HG03460 (cell line): ENCODE data around the gene ROBO1.
"Not testable (repeated sequence)": the region's sequence is repeated elsewhere in the genome, so short reads cannot be mapped to it uniquely, and the experiment has no call there.

Experiments used
- ATAC-seq: cut with Tn5 transposase; IDR thresholded peaks from one replicate; pipeline ENCODE4 v1.9.1; 2021; ENCODE audit not compliant: unreplicated experiment

ROBO1 gene

GRCh38 chr3:78762121-78762520 is 1005.7 kb downstream of the ROBO1 start:
- ATAC-seq = no peak

- ATAC-seq = no peak
Measured at GRCh38 chr3:78761126-78761525, 1006.7 kb downstream of the ROBO1 start.

DNA sequence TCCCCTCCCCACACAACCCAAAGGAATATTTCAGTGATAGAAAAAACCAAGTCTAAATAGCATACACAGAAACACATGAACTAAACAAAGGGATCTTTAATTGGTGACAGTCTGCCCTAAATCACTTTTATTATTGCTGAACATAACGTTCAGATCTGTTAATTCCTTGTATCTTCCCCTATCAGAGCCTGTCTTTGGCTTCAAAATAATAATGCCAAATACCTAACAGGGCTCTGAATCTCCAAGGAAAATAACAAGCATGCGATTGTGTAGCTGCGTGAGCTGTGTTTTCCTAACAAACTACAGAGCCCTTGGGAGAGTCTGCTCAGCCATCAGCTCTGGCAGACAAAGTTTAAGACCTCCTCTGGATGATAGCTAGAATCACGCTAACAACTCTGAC is 1010.1 kb downstream of the ROBO1 start:
- ATAC-seq = no peak

DNA sequence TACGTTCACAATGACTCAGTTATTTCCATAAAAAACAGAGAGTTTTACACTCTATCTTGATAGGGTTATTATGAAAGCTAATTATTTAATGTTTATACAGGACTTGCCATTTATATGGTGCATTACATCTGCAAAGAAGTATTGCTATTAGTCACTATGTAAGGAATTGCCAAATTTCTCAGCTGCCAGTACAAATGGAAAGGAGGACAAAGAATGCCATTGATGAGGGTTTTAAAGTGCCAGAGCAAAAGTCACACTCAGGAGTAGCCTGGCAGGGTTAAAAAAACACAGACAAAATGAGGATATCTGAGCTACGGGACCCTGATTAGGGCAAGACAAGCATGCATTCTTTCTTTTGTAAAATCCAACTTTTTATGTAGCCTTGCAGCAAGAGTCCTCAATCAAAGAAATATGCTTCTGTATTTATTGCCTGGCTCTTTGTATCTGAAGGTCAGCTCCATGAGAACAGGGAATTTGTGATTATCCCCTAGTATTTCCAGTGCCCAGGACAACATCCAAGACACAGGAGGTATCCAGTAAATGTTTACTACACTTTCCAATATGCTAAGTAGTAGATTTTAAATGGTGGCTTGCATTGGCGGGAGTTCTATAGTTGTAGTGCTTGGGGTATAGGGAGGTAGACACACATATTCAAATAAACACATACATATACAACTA is 1013.6 kb downstream of the ROBO1 start:
- no peak for ATAC-seq

GRCh38 chr3:78751266-78751665 is 1016.5 kb downstream of the ROBO1 start:
- ATAC-seq = no peak

DNA sequence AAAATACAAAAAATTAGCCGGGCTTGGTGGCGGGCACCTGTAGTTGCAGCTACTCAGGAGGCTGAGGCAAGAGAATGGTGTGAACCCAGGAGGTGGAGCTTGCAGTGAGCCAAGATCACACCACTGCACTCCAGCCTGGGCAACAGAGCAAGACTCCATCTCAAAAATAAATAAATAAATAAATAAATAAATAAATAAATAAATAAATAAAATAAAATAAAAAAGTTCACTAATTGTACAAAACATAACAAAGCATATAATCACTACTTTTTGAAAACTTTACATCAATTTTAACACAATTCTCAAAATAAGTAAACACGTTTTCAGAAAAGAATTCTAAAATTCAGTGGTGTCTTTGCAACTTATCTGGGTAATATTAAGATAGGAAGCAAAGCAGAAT is 1017.5 kb downstream of the ROBO1 start:
- ATAC-seq = not testable (repeated sequence)

GRCh38 chr3:78749056-78749455 is 1018.7 kb downstream of the ROBO1 start:
- ATAC-seq = no peak

DNA sequence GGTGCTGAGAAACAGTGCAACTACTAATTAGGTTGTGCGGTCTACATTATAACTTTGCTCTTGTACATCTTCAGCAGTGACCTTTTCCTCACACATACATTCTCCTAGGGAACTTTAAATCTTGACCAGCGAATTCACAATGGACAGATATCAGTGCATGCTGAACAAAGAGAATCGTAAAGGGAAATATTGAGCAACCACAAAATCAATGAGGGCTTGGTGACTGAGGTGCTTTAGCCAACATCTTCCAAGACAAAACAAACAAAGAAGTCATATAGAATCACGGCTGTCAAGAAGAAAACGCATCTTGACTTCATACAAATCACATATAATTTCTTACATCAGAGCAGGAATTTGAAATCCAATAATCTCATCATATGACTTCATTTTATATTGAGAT is 1022.0 kb downstream of the ROBO1 start:
- no peak for ATAC-seq

DNA sequence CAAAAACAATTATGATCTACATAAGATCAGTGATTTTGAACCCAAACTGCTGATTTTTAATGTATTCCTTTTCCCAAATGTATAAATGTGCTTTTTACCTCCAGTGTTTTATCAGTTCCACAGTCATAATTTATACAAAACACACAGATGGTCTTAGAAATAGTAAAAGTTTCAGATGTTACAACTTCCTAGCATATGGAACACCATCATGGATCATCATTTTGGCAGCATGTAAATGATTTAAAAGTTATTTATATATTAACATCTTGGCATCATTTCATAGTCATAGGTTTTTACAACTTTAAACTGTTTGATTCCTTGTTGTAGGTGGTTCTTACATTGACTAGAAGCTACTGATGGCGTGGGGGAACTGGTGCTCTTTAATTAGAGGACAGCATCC is 1025.3 kb downstream of the ROBO1 start:
- ATAC-seq = no peak

DNA sequence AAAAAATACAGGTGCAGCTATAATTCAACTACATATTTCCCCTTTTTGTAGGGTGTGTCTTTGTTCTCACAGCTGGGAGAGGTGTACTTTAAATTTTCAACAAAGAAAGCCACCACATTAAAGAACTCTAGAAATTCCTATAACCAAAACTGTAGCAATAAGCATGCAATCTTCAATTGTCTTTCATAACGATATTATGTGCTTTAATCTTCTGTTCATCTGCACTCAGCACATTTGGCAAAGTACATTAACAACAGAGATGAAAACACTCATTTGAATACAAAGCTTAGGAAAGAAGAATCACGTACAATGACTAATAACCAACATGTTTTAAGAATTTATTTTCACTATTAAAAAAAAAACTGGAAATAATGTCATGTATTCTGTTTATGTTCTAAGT is 1025.8 kb downstream of the ROBO1 start:
- ATAC-seq = no peak

DNA sequence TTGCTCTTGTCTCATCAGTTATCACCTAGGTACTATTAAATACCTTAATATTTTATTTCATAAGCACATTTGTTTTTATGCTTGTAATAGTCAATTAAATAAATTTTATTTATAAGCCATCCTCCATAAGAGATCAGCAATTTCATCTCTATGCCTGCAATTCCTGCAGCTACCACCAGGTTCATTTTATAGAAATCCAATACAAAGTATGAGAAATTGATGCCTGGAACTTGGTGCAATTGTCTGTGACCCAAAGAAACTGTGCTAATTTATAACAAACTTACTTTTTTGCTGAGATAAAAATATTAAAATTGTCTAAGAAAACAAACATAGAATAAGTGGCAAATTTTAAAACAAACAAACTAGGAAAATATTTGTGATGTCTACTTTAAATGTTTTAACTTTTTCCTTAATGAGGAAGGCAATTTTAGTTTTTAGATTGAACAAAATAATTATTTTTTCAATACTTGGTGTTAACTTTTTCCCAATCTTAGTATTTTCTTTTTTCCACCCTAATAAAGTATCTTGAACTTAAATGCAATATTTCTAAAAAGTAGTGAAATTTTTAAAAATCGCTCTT is 1026.6 kb downstream of the ROBO1 start:
- ATAC-seq = no peak

DNA sequence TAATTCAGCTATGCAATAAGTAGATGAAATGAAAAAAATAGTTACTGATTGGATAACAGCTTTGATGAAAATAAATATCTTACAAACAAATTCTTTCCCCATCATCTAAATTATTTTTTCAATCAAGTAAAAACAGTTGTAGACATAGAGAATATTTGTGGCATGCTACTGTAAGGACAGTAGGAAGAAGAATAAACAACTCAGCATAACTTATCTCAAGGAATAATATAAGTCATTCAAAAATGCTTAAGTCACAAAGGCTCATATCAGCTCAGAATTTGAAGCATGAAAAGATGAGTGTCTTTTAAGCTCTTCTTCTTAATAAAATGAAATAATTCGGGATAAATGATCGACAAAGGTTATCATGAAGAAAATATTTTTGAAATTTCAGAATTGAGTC is 1029.0 kb downstream of the ROBO1 start:
- no peak for ATAC-seq

DNA sequence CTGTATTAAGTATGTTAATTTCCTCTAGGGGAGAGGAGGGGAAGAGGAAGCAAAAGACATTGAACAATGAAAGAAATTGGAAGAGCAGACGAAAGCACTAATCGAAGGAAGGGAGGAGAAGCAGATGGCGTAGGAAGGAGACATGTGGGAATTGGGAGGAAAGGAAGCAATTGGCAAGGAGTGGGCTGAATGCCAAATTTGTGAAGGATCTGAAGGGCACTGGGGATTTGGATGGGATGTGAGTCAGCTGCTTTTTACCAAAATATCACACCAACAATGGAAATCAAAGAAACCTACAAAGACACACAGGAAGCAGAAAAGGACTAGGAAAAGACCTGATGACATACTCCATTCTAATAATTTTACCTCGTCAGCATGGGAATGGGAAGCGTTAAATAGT is 1029.8 kb downstream of the ROBO1 start:
- ATAC-seq = no peak

- ATAC-seq = no peak
Measured at GRCh38 chr3:78736863-78737262, 1030.9 kb downstream of the ROBO1 start.

- ATAC-seq = no peak
Measured at GRCh38 chr3:78734048-78734637, 1033.7 kb downstream of the ROBO1 start.

- no peak for ATAC-seq
Measured at GRCh38 chr3:78732893-78733292, 1034.9 kb downstream of the ROBO1 start.

DNA sequence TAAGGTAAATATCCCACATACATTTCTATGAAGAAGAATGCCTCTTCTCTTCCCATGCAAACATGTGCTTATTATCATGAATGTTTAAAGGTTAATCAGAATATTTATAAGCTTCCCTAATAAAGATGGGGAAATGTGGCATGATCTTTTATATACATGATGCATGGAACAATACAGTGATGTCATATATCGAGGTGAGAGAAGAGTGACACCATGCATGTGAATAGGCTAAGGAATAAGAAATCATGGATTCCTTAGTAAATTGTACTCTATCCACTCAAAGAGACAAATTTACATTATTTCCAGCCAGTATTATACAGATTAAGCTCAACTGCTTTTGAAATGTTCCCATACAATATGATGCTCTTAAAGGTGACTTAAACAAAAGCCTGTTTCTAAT is 1035.3 kb downstream of the ROBO1 start:
- ATAC-seq = no peak

DNA sequence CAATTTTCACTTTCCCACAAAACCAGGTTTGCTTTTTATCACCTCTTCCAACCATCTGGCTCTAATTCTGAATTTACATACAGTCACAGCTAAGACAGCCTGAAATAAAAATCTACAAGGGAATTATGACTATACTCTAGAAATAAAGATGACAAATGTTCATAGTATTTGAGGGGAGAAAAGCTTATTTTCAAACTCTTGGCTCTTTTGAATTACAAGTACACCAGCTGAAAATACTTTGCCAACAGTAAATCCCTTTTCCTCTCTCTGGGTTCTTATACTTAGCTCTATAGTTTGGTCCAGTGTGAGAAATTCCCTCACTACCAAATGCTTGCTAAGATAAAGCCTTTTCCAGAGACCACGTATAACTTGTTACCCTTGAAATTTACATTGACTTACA is 1037.9 kb downstream of the ROBO1 start:
- no peak for ATAC-seq

- ATAC-seq = no peak
Measured at GRCh38 chr3:78728406-78729145, 1039.2 kb downstream of the ROBO1 start.

- ATAC-seq = no peak
Measured at GRCh38 chr3:78726545-78726944, 1041.3 kb downstream of the ROBO1 start.

DNA sequence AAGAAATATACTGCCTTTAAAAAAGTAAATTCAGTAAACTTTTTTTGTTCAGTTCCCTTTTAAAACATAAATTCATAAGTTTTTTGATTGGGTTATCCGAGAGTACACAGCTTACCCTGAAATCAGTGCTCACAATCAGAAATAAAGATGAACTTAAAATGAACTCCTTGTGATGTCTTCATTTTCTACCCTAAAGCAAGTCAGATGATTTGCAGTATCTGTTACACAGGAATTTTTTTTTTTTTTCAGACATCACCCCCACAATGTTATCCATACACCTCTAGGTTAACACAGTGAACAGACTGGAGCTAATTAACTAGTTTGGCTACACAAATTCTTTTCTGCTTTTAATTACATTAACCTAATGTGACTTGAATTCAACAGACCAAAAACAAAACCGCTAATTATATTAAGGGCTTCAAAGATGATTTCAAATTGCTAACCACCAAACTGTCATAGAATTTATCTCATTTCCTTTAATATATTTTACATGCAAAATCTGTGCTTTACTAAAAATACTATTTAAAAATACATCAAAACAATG is 1042.0 kb downstream of the ROBO1 start:
- no peak for ATAC-seq

GRCh38 chr3:78724859-78725258 is 1042.9 kb downstream of the ROBO1 start:
- no peak for ATAC-seq
